ENCODE measurements around the gene FOLR2.

The FOLR2 gene

DNA sequence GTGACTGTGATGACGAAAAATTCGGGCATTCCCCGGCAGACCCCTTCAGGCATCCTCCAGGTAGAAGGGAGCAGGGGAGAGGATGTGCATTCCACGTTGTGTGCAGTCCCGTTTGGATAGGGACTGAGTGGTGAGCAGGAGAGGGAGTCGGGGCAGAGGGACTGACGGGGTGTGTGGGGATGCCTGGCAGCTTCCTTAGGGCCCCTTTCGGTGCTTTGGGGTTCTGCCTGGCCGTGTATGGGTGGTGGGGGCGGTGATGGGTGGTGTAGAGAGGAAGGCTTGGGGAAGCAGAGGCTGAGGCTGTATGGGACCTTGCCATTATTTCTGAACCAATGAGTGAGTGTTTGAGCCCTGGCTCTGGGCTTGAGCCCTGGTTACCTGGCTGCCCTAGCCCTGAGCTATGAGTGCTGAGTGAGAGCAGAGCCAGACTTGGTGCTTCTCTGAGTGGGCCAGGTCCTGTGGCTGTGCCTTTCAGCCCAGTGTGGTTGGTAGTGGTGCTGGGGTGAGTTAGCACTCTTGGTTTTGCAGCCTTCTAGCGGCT, 8.9 kb downstream of the FOLR2 start:
- no peak for TF ChIP-seq CTCF (IDR thresholded peaks at IDR 0.05; ENCODE audit: extremely low read depth, missing control alignments)
- peak; percentile 30 for DNase-seq (ENCODE audit: low spot score)

DNA sequence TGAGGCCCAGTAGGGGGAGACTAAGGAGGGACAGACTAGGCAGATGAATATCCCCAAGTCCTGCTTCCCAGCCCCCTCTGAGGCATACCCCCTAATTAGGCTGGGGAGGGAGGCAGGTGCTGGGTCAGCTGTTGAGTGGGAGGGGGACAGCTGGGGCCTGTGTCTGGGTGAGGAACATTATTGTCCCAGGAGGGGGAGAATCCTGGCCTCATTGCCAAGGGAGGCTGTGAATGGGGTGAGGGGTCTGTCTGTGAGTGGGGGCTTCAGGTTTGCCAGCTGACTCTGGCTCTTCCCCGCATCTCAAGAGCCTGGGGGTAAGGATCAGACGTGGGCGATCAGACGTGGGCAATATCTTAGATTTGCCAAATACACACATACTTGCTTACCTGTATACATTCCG, 10.1 kb downstream of the FOLR2 start:
- no peak for DNase-seq (ENCODE audit: low spot score)

DNA sequence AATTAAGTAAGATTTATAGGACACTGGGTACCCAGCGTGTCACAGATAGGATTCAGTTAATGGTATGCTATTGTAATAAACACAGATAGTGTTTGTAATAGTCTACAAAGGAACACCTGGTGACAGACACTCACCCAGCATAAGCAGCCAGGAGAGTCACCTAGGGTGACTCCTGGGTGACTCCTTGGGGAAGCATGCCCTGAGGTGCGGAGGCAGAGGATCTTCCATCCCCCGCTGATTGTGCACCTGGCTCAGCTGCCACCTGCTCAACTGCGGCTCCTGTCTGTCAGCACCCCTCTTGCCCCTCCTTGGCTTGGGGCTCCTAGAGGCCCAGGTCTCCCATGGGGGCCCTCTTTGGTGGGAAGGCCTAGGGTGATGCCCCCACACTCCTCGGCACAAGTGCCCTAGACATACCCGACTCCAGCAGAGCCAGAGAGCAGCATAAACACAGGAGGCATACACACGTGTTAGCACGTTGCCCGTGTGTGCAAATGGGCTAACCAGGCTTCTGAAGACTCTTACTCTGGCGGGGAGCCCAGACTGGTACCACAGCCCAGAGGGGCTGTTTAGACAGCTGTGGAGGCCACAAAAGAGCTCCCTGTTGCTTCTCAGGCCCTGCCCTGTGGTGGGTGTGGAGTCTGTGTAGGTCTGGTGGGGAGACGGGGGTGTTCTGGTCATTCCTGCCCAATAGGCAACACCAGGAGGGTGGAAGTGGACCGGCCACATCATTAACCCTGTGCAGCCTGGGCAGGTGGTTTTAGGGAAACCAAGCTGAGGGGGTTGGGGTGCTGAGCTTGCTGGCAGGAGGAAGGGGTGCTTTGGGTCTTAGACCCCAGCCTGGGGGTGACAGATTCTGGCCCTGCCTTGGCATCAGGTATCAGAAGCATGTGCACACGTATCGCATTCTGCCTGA, 11.0 kb downstream of the FOLR2 start:
- DNase-seq (ENCODE audit: low spot score) = no peak
- TF ChIP-seq CTCF (IDR thresholded peaks at IDR 0.05; ENCODE audit: extremely low read depth, missing control alignments) = no peak

More for the DNA sequence above, 10.1 kb downstream of the FOLR2 start:
- no peak for TF ChIP-seq CTCF (IDR thresholded peaks at IDR 0.05; ENCODE audit: extremely low read depth, missing control alignments)

- no peak for DNase-seq (ENCODE audit: low spot score)
- no peak for TF ChIP-seq CTCF (IDR thresholded peaks at IDR 0.05; ENCODE audit: extremely low read depth, missing control alignments)
These were observed 11.7 kb downstream of the FOLR2 start for GRCh38 chr11:72228229-72228843.

DNA sequence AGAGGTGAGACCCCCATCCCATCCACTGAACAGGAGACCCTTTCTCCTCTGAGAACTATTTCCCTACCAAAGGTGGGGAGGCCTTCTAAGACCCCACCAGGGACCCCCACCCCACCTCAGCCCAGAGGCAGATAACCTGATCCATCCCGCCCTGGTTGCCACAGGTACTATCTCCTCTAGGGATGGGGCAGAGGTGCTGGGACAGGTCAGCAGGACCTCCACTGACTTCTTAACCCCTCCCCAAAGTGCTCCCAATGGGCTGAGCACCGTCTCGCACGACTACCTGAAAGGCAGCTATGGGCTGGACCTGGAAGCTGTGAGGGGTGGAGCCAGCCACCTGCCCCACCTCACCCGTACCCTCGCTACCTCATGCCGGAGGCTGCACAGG, 12.2 kb downstream of the FOLR2 start:
- TF ChIP-seq CTCF (IDR thresholded peaks at IDR 0.05; ENCODE audit: extremely low read depth, missing control alignments) = no peak

GRCh38 chr11:72229336-72229924, 12.8 kb downstream of the FOLR2 start:
- DNase-seq (ENCODE audit: low spot score) = no peak
- TF ChIP-seq CTCF (IDR thresholded peaks at IDR 0.05; ENCODE audit: extremely low read depth, missing control alignments) = no peak

More for the DNA sequence above, 12.2 kb downstream of the FOLR2 start:
- no peak for DNase-seq (ENCODE audit: low spot score)

All from GM20000 (cell line).